GM13976 (cell line): Measurements from ENCODE around the gene MCM3.

Experiments
- DNase-seq: peaks from one replicate; pipeline ENCODE4 v3.0.0; 2012; ENCODE audit warnings: low spot score
- in situ Hi-C: fragments of 300-500 bp; cut with MboI; formaldehyde crosslinking; loops from one replicate; pipeline ENCODE4 v1.12.0; 2022; ENCODE audit warnings: low sequenced_read_pairs, mixed read lengths, inconsistent platforms; ENCODE audit not compliant: unreplicated experiment
- TF ChIP-seq, protein P1 (sequence below): IDR thresholded peaks from 2 replicates; pipeline ENCODE4 v1.5.1; 2012; ENCODE audit warnings: borderline replicate concordance, mild to moderate bottlenecking; ENCODE audit not compliant: insufficient read depth; ENCODE audit errors: extremely low read depth, missing control alignments, control extremely low read depth

The MCM3 gene

DNA sequence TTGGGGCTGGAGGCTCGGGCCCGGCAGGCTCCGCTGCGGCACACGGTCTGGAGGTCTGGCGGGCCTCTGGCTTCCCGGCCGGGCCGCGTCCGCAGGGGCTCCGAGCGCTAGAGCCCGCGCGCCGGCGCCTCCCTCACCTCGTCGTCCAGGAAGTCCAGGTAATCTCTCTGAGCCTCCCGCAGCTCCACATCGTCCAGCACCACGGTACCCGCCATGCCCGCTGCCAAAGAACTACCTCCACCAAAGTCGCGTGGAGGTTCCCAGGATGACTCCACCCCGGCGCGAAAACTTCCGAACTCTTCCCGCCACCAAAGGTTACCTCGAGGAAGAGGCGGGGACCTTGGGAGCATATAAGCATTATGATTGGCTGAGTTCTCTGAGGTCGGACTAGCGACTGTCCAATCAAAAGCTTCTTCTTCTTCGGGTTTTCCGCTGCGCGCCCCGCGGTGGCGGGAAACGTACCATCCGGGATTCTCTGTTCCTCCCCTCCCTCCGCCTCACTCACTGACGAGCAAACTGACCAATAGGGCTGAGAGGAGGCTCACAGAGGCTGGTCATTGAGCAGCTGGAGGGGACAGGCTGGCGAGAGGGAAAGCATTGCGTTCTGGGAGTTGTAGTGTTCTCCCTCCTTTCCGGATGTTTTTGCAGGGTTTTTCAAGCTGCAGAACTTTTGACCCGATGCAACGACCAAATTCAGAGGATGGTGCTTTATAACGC is at the start of gene MCM3:
TSS of gene MCM3 (minus strand) at position 283 of the 717 bp plus-strand sequence. CDS start at position 215, 68 bp downstream.
- in situ Hi-C loops, result loop anchor here (10.0 kb wide), 1 partner anchor 380 kb away; no protein-coding TSS in a partner anchor
- peak; percentile 95 for DNase-seq
- TF ChIP-seq, protein P1, sequence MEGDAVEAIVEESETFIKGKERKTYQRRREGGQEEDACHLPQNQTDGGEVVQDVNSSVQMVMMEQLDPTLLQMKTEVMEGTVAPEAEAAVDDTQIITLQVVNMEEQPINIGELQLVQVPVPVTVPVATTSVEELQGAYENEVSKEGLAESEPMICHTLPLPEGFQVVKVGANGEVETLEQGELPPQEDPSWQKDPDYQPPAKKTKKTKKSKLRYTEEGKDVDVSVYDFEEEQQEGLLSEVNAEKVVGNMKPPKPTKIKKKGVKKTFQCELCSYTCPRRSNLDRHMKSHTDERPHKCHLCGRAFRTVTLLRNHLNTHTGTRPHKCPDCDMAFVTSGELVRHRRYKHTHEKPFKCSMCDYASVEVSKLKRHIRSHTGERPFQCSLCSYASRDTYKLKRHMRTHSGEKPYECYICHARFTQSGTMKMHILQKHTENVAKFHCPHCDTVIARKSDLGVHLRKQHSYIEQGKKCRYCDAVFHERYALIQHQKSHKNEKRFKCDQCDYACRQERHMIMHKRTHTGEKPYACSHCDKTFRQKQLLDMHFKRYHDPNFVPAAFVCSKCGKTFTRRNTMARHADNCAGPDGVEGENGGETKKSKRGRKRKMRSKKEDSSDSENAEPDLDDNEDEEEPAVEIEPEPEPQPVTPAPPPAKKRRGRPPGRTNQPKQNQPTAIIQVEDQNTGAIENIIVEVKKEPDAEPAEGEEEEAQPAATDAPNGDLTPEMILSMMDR, result no peak

DNA sequence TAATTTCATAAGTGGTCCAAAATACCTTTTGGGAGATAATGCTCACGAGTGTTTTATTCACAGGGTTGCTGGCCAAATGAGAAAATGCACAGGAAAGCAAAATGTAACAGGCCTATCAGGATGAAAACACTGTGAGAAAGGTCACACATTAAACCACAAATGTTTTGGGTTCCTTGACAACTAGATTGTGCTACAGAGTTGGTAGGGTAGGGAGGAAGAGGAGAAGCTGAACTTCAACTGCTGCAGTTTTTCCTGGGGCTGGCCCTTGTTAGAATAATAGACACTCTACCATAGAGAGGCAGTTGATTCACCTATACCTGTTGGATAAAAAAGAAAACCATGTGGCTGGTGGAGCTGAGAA is 49.3 kb upstream of the MCM3 start:
- in situ Hi-C loops, result no loop called here
- DNase-seq, result no peak
- TF ChIP-seq, protein P1, result no peak

DNA sequence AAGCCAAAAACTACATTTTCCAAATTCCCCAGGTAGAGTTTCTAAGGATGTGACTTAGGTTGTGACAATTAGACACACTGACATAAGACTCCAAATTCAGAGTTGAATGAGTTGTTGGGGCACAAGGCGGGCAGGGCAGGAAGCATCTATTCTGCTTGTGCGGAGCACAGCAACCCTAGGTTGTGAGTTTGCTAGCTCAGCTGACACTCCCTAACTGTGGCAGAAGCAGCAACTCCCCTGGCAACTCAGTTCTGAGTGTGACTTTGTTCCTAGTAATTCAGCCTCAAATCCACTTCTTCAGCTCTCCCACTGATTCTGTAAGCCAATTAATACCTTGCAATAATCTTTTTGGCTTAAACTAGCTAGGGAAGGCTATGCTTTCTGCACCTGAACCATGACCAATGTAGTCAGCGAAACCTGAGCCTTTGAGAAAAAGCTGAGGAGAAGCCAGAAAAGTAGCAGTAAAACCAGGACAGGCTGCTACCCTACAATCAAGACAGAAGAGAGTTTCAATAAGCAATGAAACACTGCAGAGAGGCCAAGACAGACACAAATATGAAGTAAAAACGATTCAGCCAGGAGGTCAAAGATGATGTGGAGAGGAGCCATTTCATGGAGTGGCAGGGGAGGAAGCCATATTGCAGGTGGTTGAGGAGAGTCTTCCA is 47.4 kb upstream of the MCM3 start:
- DNase-seq, result no peak
- in situ Hi-C loops, result no loop called here
- TF ChIP-seq, protein P1, result no peak

DNA sequence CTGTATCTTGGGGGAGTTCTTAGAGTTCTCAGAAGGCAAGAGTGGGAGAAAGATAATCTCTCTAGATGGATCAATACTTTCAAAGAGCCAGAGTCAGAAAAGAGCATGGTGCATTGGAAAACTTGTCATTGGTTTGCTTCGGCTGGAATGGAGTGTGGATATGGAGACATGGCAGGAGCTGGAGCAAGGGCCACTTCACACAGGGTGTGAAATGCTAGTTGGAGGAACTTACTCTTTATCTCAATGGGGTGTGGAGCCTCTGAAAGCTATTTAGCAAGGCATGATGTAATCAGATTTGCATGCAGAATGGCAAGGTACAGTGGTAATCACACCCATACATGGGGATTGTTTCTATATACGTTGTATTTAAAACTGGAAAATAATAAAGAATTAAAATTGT is 45.9 kb upstream of the MCM3 start:
- DNase-seq, result no peak
- TF ChIP-seq, protein P1, result no peak
- in situ Hi-C loops, result no loop called here

DNA sequence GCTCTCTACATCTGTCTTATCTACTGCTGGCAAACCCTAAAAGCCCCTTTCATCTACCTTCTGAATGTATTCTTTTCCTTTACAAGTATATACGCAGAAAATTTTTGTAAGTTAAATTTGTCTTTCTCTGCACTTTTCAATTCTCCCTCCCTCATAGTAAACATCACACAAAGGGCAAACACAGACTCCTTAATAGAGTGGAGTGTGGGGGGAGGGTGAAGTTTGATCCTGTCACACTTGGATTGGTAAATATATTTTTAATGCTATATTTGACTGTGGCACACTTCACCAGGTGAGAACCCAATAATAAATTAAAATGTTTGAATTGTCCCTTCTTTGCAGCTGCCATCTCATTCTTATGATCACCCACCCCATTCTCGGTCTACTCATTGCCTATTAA is 44.2 kb upstream of the MCM3 start:
- DNase-seq, result no peak
- in situ Hi-C loops, result no loop called here
- TF ChIP-seq, protein P1, result no peak

DNA sequence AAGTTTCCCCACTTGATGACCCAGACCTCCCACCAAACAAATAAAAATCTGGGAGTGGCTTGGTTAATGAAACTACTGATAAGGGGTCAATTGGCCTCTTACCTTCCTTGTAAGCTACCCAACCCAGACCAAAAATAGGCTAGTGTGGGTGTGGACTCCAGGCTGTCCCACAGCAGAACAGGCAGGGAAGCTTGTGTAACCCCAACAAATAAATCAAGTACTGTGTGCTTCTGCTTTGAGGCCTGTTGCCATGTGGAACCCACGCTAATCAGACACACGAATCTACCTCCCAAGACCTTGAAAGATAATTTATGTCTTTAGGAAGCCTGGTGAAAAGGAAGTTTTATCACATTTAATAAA is 43.7 kb upstream of the MCM3 start:
- DNase-seq, result no peak

More for the DNA sequence above, 43.7 kb upstream of the MCM3 start:
- in situ Hi-C loops, result no loop called here
- TF ChIP-seq, protein P1, result no peak
